Posterior vena cava (tissue), 2 donors: ENCODE results near the gene PHEX. TPM values are rescaled to one million over a fixed set of nuclear protein-coding genes. Genes with fewer than 3 reads are reported as not detected.

ENCODE experiments used
- DNase-seq: peaks from one replicate; pipeline ENCODE4 v3.0.0-alpha.2; 2020; ENCODE audit warnings: low spot score
- intact Hi-C, 2 donors: fragments of 100-400 bp; cut with DNase I; formaldehyde crosslinking; loops; one replicate each; pipeline versions ENCODE4 v1.14.1 to v1.14.2; 2022 to 2023
- total RNA-seq, 2 donors: library from RNA; stranded (reverse); fragmentation: NEBNext Ultra II Directional; extraction: Animal tissue kit (Norgen Biotek cat#: 25700); gene quantifications; one replicate each; pipeline ENCODE4 v1.2.1, GENCODE V29; 2021
- donor health status: DM: yes; HTN: yes; CAD: no.
- donor health status: DM: yes; HTN: yes; CAD: no.

PHEX gene
- total RNA-seq, 2 donors from 2014 or later, result 0.33 to 0.56 TPM

- intact Hi-C loops, result no loop called here
- DNase-seq, result no peak
These were observed 5.9 kb downstream of the PHEX start for GRCh38 chrX:22037911-22038537.

GRCh38 chrX:22039541-22039940, 7.4 kb downstream of the PHEX start:
- intact Hi-C loops, result no loop called here
- DNase-seq, result no peak

DNA sequence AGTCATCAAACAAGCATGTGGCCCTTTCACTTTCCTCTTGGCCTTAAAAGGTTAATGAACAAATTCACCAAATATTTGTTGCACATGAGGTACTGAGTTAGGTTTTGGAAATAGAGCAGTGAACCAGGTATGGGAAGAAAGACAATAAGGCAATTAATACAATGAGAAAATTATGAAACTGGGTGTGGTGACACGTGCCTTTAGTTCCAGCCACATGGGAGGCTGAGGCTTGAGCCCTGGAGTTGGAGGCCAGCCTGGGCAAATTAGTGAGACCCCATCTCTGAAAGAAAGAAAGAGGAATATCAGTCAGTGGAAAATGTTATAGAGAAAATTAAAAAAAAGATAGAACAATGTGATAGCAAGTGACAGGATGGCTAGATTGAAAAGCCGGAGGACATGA, 8.1 kb downstream of the PHEX start:
- intact Hi-C loops, result no loop called here
- no peak for DNase-seq

DNA sequence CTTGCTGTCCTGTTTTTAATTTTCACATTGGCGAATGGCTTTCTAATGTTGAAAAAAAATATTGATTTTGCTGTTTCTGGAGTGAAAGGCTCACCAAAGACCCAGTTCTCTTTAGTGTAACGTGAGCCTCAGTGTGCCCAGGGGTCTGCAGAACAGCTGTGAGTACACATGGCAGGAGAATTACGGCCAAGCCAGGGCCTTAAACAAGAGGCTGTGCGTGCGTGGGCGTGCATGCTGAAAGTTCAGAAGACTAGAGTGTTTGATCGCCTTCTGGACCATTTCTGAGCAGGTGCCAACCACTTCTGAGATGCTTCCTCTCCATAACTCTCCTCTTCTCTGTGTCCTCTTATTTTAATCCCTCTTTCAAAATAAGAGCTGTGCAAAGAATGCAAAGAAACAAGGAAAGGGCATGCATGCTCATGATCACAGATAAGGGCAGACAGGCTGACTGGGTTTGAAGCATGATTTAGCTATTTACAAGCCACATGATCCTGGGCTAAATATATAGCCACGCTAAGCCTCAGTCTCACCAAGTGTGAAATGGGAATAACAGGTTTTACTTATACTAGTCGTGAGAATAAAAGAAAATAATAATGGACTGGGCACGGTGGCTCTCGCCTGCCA, 9.9 kb downstream of the PHEX start:
- intact Hi-C loops, result no loop called here

DNA sequence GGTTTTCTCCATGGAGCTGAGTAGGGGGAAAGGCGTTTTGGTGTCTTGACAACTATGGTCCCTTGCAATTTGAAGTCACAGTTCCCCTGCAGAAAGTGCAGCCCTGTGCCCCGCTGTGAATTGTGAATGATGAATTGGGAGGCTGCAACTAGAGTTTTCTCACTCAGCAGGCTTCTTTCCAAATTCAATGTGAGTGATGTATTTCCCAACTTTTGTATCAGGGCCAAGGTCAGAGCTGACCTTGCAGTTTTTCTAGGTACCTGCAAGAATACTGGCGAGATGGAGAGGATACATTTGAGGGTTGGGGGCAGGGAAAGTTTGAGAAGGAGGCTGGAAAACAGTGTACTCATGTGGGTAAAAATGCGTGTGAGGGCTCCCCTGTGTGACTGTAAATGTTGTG, 11.7 kb downstream of the PHEX start:
- DNase-seq, result no peak
- intact Hi-C loops, result no loop called here

More for the DNA sequence above, 9.9 kb downstream of the PHEX start:
- no peak for DNase-seq

DNA sequence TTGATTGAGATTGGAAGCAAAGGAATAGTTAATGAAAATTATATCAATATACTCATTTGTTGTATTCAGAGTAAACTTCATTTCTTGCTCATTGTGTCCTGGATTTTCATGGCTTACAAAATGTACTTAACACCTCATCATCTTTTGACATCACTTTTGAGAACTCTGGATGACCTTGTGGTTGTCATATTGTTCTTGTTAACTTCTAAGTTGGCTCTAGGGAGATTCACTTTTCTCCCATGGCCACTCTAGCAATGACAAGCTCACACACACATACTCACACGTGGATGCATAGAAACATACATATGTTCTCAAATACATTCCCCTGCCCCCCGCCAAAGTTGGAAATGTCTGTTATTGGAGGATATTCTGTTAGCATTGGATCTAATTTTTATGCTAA, 15.3 kb downstream of the PHEX start:
- intact Hi-C loops, result no loop called here

DNA sequence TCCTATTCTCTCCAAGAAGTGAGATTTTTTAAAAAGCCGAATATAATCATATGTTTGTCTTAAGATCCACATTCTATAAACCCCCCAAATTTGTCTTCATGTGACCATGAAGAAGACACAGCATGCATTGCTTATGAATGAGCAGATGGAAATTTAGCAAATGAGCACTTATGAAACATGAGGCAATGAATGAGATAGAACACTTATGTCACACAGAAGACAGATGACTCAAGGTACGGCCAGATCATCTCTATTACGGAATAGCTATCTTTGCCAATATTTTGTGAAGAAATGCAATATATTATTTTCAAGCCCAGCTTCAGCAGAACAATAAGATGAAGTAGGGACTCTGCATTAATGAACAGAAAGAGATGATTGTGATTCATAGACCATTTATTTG, 21.4 kb downstream of the PHEX start:
- DNase-seq, result no peak
- intact Hi-C loops, result no loop called here

More for the DNA sequence above, 15.3 kb downstream of the PHEX start:
- no peak for DNase-seq

GRCh38 chrX:22056235-22056634, 24.1 kb downstream of the PHEX start:
- DNase-seq, result no peak
- intact Hi-C loops, result no loop called here

DNA sequence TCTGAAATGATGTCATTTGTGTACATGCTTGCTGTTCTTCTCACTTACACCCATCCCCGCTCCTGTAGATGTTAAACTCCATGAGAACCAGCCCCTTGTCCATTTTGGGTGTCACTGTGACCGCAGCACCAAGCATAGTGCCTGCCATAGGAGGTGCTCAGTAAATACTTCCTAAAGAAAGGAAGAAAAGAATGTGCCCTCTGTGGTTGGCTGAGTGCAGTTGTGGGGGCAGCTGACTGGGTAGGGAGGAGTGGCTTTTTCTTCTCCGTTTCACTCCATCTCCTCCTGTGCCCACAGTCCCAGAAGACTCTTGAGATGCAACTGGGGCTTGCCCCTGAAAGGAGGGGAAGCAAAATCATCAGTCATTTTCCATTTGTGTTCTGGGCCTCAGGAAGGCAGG, 25.5 kb downstream of the PHEX start:
- intact Hi-C loops, result no loop called here
- no peak for DNase-seq

GRCh38 chrX:22059775-22060174, 27.6 kb downstream of the PHEX start:
- intact Hi-C loops, result no loop called here
- no peak for DNase-seq

DNA sequence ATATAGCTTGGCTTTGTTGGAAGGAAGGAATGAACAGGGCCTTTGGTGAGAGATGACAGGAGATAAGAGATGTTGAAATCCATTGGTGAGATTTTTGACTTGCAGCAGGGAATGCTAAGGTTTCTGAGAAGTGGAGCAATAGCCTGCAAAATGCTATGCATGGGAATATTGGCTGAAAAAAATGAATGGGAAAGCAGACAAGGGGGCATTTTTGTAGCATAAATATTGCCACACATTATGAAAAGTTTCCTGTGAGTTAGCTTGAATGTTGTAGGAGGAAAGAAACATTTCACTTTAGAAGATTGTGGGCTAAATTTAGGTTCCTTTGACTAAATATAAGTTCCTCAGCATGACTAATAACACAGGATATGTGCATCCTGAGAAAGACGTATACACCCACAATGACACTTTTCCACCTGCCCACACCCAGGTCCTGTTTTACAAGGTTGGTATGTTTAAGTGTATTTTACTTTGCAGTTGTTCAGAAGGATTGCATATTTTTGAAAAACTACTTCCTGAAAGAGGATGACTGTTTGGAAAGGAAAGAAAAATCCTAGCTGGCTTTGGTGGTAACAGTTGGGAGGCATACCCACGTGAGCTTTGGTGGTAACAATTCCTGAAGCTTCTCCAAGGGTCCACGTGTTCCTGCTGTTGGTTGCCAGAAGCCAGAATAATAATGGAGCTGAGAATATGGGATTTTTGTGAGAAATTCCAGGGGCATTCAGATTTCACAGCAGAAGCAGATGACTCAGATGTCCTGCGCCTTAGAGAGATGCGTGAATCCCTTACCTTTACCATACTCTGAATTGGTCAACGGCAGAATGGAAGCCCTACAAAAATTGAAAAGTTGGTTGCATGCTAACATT, 28.5 kb downstream of the PHEX start:
- DNase-seq, result no peak
- intact Hi-C loops, result no loop called here

DNA sequence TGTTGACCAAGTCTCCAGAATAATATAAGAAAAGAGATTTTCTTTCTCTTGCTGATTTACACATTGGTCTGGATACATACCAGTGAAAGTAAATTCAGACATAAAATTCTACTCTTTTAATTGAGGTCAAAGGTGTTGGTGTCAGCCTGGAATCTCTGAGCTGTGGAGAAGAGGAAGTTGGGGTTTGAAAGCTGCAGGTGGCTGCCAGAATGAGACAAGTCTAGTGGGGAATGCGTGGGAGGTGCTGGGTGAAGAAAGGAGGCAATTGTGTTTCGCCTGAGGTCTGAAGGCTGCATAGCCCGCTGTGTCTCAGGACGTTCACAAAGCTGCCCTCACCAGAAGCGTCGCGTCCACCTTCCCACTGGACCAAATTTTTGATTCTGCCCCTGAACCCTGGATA, 31.2 kb downstream of the PHEX start:
- DNase-seq, result no peak
- intact Hi-C loops, result no loop called here

DNA sequence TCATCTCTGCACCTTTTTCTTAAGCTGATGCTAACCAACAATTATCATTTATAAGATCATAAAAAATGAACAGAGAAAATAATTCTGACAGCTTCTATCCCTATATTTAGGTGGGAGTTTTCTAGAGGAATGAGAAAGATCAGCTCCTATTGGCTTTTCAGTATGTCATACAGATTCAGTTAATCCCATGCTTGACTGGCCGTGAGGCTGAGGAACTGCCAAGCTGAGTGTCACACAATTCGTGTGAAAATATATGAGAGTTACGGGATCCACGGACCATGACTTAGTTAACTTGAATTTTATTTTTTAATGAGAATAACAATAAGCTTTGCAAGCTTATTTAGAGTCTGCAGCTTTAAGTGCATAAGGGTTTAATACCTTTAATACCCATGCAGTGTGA, 37.5 kb downstream of the PHEX start:
- intact Hi-C loops, result no loop called here

GRCh38 chrX:22073928-22074327, 41.8 kb downstream of the PHEX start:
- no peak for DNase-seq
- intact Hi-C loops, result no loop called here

More for the DNA sequence above, 37.5 kb downstream of the PHEX start:
- DNase-seq, result no peak

DNA sequence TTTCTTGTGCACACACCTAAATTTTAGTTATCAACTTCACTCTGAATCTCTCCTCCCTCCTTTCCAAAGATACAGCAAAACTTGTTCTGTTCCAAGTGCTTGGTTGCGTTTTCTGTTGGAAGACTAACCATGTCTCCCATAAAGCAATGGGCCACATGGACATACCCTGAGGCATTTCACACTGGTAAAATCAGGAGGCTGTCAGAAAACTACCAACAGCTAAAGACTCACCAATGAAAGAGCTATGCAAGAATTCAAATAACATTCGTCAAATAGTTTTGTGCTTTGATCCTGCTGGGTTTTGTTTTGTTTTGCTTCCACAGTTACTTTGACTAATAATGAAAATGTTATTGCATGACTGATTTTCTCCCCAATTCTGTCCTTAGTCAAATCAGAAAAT, 46.0 kb downstream of the PHEX start:
- intact Hi-C loops, result no loop called here
- DNase-seq, result no peak

GRCh38 chrX:22081475-22082092, 49.5 kb downstream of the PHEX start:
- intact Hi-C loops, result no loop called here
- DNase-seq, result no peak

DNA sequence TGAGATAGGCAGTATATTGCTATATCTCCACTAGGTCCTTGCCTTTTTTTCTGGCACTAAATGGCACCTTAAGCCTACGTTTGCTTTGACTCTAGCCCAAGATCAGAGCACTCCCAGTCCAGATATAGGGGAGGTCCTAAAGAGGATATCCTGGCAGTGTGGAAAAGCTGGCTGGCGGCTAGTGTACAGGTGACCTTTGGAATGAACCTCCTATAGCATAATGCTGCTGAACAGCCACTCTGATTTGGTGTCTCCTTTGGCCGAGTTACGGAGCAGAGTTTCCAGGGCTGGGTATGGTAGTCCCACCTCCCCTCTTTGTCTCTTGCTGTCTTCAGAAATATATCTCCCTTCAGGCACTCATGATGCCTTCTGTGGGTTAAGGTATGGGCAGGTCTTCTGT, 53.9 kb downstream of the PHEX start:
- intact Hi-C loops, result no loop called here
- DNase-seq, result no peak

DNA sequence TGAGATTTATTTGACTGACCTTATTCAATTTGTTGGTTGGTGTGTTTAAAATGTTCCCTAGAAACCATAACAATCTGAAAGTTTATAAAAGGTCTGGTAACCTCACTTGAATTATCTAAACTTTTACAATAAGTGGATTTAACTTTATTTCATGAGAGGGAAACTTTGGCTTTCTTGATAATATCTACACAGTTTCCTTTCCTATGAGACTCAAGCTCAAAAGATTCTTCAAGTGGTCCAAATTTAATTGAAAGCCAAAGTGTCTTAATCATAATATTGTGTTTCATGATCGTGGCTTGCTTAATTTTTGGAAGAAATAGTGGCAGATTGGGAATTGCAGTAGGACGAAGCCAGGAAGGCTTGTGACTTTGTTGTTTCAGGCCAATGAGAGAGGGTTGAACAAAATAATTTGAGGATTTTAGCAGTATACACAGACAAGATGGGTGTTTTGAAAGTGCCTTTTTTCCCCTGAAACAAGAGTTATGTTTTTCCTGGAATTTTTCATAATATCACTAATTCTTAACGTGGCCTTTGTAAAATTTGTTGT, 55.0 kb downstream of the PHEX start:
- DNase-seq, result no peak
- intact Hi-C loops, result no loop called here

- intact Hi-C loops, result no loop called here
- DNase-seq, result no peak
These were observed 56.2 kb downstream of the PHEX start for GRCh38 chrX:22088326-22088725.

DNA sequence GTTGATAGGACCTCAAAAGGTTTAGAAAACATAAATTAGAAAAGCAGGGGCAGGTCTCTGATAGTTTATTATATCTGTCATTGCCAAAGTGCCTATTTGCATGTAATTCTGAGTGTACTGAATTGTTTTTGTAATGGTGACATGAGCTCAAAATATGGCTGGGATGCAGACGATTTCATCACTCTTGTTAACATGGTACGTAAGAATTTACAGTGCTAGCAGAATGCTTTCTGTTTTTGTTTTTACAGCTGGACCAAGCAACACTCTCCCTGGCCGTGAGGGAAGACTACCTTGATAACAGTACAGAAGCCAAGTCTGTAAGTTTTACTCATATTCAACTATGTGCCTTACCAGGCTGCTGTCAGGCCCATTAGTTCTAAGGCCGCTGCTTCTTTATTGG, 58.1 kb downstream of the PHEX start:
- no peak for DNase-seq
- intact Hi-C loops, result no loop called here
